ENCODE results near the gene CAP2. TPM values are rescaled to one million over a fixed set of nuclear protein-coding genes. Genes with fewer than 3 reads are reported as not detected.

The CAP2 gene
- total RNA-seq, 1 experiment from 2014 or later: not detected

- no peak overlapping the region for H3K4me3 ChIP-seq (ENCODE audit: low read length)
- H3K9ac ChIP-seq (ENCODE audit: low read length): no peak overlapping the region
- H3K27ac ChIP-seq (ENCODE audit: low read length): no peak overlapping the region
- H3K27me3 ChIP-seq (ENCODE audit: low read length): no peaks in the 10 kb centered on the region
- no peaks in the 10 kb centered on the region for H3K9me3 ChIP-seq (ENCODE audit: low read length)
- no peaks in the 10 kb centered on the region for H3K36me3 ChIP-seq (ENCODE audit: insufficient read depth, low read length)
- H3K4me1 ChIP-seq (ENCODE audit: low read length): no peaks in the 10 kb centered on the region
- no peaks in the 10 kb centered on the region for H3K9me2 ChIP-seq (replicated peaks; ENCODE audit: insufficient read depth, low read length)
- no peaks in the 10 kb centered on the region for H4K20me1 ChIP-seq (ENCODE audit: insufficient read depth, low read depth, low read length)
- H3K79me2 ChIP-seq (ENCODE audit: low read length): no peaks in the 10 kb centered on the region
- H3K4me2 ChIP-seq (ENCODE audit: low read depth, low read length, poor library complexity, severe bottlenecking): no peak overlapping the region
- no peak overlapping the region for H2AFZ ChIP-seq (ENCODE audit: low read length)
- DNase-seq: no peak
These were observed 65.6 kb downstream of the CAP2 start for GRCh38 chr6:17458966-17459365.

- Histone ChIP-seq H3K4me3 (ENCODE audit: low read length) (no peak overlapping the region), H3K9me3 (ENCODE audit: low read length) (no peaks in the 10 kb centered on the region), H4K20me1 (ENCODE audit: insufficient read depth, low read depth, low read length) (no peaks in the 10 kb centered on the region), H3K36me3 (ENCODE audit: insufficient read depth, low read length) (no peaks in the 10 kb centered on the region), H3K9me2 (replicated peaks; ENCODE audit: insufficient read depth, low read length) (no peaks in the 10 kb centered on the region), H3K27me3 (ENCODE audit: low read length) (no peaks in the 10 kb centered on the region), H3K4me2 (ENCODE audit: low read depth, low read length, poor library complexity, severe bottlenecking) (no peak overlapping the region), H3K4me1 (ENCODE audit: low read length) (no peaks in the 10 kb centered on the region), H3K9ac (ENCODE audit: low read length) (no peak overlapping the region), H3K27ac (ENCODE audit: low read length) (no peak overlapping the region), H3K79me2 (ENCODE audit: low read length) (no peaks in the 10 kb centered on the region), H2AFZ (ENCODE audit: low read length) (no peak overlapping the region)
- DNase-seq: no peak
These were observed 67.5 kb downstream of the CAP2 start for GRCh38 chr6:17460862-17461261.

- Histone ChIP-seq H3K79me2 (ENCODE audit: low read length) (no peaks in the 10 kb centered on the region), H3K4me3 (ENCODE audit: low read length) (no peak overlapping the region), H3K36me3 (ENCODE audit: insufficient read depth, low read length) (no peaks in the 10 kb centered on the region), H4K20me1 (ENCODE audit: insufficient read depth, low read depth, low read length) (no peaks in the 10 kb centered on the region), H3K4me2 (ENCODE audit: low read depth, low read length, poor library complexity, severe bottlenecking) (no peak overlapping the region), H3K4me1 (ENCODE audit: low read length) (no peaks in the 10 kb centered on the region), H3K9me3 (ENCODE audit: low read length) (no peaks in the 10 kb centered on the region), H3K9ac (ENCODE audit: low read length) (no peak overlapping the region), H2AFZ (ENCODE audit: low read length) (no peak overlapping the region), H3K9me2 (replicated peaks; ENCODE audit: insufficient read depth, low read length) (no peaks in the 10 kb centered on the region), H3K27me3 (ENCODE audit: low read length) (no peaks in the 10 kb centered on the region), H3K27ac (ENCODE audit: low read length) (no peak overlapping the region)
- no peak for DNase-seq
These were observed 72.8 kb downstream of the CAP2 start for GRCh38 chr6:17466147-17466546.

GRCh38 chr6:17466707-17467106, 73.3 kb downstream of the CAP2 start:
- no peak for DNase-seq
- no peak overlapping the region for H2AFZ ChIP-seq (ENCODE audit: low read length)
- H3K36me3 ChIP-seq (ENCODE audit: insufficient read depth, low read length): no peaks in the 10 kb centered on the region
- no peak overlapping the region for H3K27ac ChIP-seq (ENCODE audit: low read length)
- no peaks in the 10 kb centered on the region for H3K9me3 ChIP-seq (ENCODE audit: low read length)
- H4K20me1 ChIP-seq (ENCODE audit: insufficient read depth, low read depth, low read length): no peaks in the 10 kb centered on the region
- no peaks in the 10 kb centered on the region for H3K4me1 ChIP-seq (ENCODE audit: low read length)
- no peaks in the 10 kb centered on the region for H3K9me2 ChIP-seq (replicated peaks; ENCODE audit: insufficient read depth, low read length)
- H3K4me3 ChIP-seq (ENCODE audit: low read length): no peak overlapping the region
- no peaks in the 10 kb centered on the region for H3K79me2 ChIP-seq (ENCODE audit: low read length)
- no peak overlapping the region for H3K4me2 ChIP-seq (ENCODE audit: low read depth, low read length, poor library complexity, severe bottlenecking)
- no peak overlapping the region for H3K9ac ChIP-seq (ENCODE audit: low read length)
- no peaks in the 10 kb centered on the region for H3K27me3 ChIP-seq (ENCODE audit: low read length)

GRCh38 chr6:17469006-17469832, 75.8 kb downstream of the CAP2 start:
- H3K9me3 ChIP-seq (ENCODE audit: low read length): no peaks in the 10 kb centered on the region
- H3K79me2 ChIP-seq (ENCODE audit: low read length): no peaks in the 10 kb centered on the region
- no peak overlapping the region for H3K27ac ChIP-seq (ENCODE audit: low read length)
- no peak overlapping the region for H3K4me3 ChIP-seq (ENCODE audit: low read length)
- peak; percentile 44 for DNase-seq
- no peaks in the 10 kb centered on the region for H3K9me2 ChIP-seq (replicated peaks; ENCODE audit: insufficient read depth, low read length)
- H3K4me1 ChIP-seq (ENCODE audit: low read length): no peaks in the 10 kb centered on the region
- H3K9ac ChIP-seq (ENCODE audit: low read length): no peak overlapping the region
- no peaks in the 10 kb centered on the region for H3K36me3 ChIP-seq (ENCODE audit: insufficient read depth, low read length)
- H4K20me1 ChIP-seq (ENCODE audit: insufficient read depth, low read depth, low read length): no peaks in the 10 kb centered on the region
- no peak overlapping the region for H3K4me2 ChIP-seq (ENCODE audit: low read depth, low read length, poor library complexity, severe bottlenecking)
- H3K27me3 ChIP-seq (ENCODE audit: low read length): no peaks in the 10 kb centered on the region
- H2AFZ ChIP-seq (ENCODE audit: low read length): no peak overlapping the region

GRCh38 chr6:17470202-17470937, 77.0 kb downstream of the CAP2 start:
- H3K4me1 ChIP-seq (ENCODE audit: low read length): no peaks in the 10 kb centered on the region

GRCh38 chr6:17470938-17471327, 77.5 kb downstream of the CAP2 start:
- no peaks in the 10 kb centered on the region for H3K9me2 ChIP-seq (replicated peaks; ENCODE audit: insufficient read depth, low read length)
- H3K4me1 ChIP-seq (ENCODE audit: low read length): no peaks in the 10 kb centered on the region
- H4K20me1 ChIP-seq (ENCODE audit: insufficient read depth, low read depth, low read length): no peaks in the 10 kb centered on the region
- H3K36me3 ChIP-seq (ENCODE audit: insufficient read depth, low read length): no peaks in the 10 kb centered on the region
- no peaks in the 10 kb centered on the region for H3K79me2 ChIP-seq (ENCODE audit: low read length)
- H3K4me3 ChIP-seq (ENCODE audit: low read length): no peak overlapping the region
- no peak overlapping the region for H3K4me2 ChIP-seq (ENCODE audit: low read depth, low read length, poor library complexity, severe bottlenecking)
- H3K9me3 ChIP-seq (ENCODE audit: low read length): no peaks in the 10 kb centered on the region
- DNase-seq: no peak
- no peak overlapping the region for H3K27ac ChIP-seq (ENCODE audit: low read length)
- H3K9ac ChIP-seq (ENCODE audit: low read length): no peak overlapping the region
- H3K27me3 ChIP-seq (ENCODE audit: low read length): no peaks in the 10 kb centered on the region
- H2AFZ ChIP-seq (ENCODE audit: low read length): no peak overlapping the region

More at GRCh38 chr6:17470202-17470937, 77.0 kb downstream of the CAP2 start:
- Histone ChIP-seq H2AFZ (ENCODE audit: low read length) (no peak overlapping the region), H3K9me2 (replicated peaks; ENCODE audit: insufficient read depth, low read length) (no peaks in the 10 kb centered on the region), H3K4me3 (ENCODE audit: low read length) (no peak overlapping the region), H3K9ac (ENCODE audit: low read length) (no peak overlapping the region), H3K4me2 (ENCODE audit: low read depth, low read length, poor library complexity, severe bottlenecking) (no peak overlapping the region), H3K27ac (ENCODE audit: low read length) (no peak overlapping the region), H4K20me1 (ENCODE audit: insufficient read depth, low read depth, low read length) (no peaks in the 10 kb centered on the region), H3K9me3 (ENCODE audit: low read length) (no peaks in the 10 kb centered on the region), H3K79me2 (ENCODE audit: low read length) (no peaks in the 10 kb centered on the region), H3K36me3 (ENCODE audit: insufficient read depth, low read length) (no peaks in the 10 kb centered on the region), H3K27me3 (ENCODE audit: low read length) (no peaks in the 10 kb centered on the region)
- no peak for DNase-seq

- Histone ChIP-seq H3K79me2 (ENCODE audit: low read length) (no peaks in the 10 kb centered on the region), H3K9me3 (ENCODE audit: low read length) (no peaks in the 10 kb centered on the region), H3K4me3 (ENCODE audit: low read length) (no peak overlapping the region), H3K9ac (ENCODE audit: low read length) (no peak overlapping the region), H3K4me1 (ENCODE audit: low read length) (no peaks in the 10 kb centered on the region), H3K9me2 (replicated peaks; ENCODE audit: insufficient read depth, low read length) (no peaks in the 10 kb centered on the region), H2AFZ (ENCODE audit: low read length) (no peak overlapping the region), H3K27me3 (ENCODE audit: low read length) (no peaks in the 10 kb centered on the region), H3K36me3 (ENCODE audit: insufficient read depth, low read length) (no peaks in the 10 kb centered on the region), H3K4me2 (ENCODE audit: low read depth, low read length, poor library complexity, severe bottlenecking) (no peak overlapping the region), H3K27ac (ENCODE audit: low read length) (no peak overlapping the region), H4K20me1 (ENCODE audit: insufficient read depth, low read depth, low read length) (no peaks in the 10 kb centered on the region)
- no peak for DNase-seq
These were observed 79.3 kb downstream of the CAP2 start for GRCh38 chr6:17472653-17473183.
